NCI-H82 treated with DMSO at 0.1 percent for 48 hours (cell line): ENCODE data around the gene KIF5A.
"Not testable (repeated sequence)": the region's sequence is repeated elsewhere in the genome, so short reads cannot be mapped to it uniquely, and the experiment has no call there.

ENCODE experiments used
- DNase-seq: peaks from one replicate; lab custom pipeline; 2025; ENCODE audit not compliant: unreplicated experiment; lab: John Stamatoyannopoulos, UW

KIF5A gene

DNA sequence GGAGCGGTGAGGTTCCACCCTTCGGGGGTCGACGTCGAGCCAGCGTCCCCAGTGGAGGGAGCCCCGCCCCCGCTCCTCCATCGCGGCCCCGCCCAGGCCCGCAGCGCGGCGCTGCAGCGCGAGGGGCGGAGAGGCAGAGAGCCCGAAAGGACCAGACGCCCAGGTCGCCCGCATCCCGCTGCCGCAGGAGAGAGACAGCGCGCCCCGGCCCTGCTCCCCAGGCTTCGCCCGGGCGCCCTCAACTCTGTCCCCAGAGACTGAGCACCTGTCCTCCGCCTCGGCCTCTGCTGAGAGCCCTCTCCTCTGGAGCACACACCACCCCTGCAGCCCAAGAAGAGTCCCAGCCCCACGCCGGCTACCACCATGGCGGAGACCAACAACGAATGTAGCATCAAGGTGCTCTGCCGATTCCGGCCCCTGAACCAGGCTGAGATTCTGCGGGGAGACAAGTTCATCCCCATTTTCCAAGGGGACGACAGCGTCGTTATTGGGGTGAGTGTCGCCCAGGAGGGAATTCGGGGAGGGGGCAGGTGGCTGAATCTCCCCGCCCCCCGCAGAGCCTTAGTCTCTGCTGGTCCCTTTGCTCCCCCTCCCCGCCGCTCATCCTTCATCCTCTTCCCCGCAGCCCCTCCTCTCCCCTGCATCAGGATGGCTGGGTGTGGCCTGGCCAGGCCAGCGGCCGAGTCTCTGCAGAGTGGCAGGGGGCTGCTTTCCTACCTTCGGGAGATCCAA lies at the start of gene KIF5A:
KIF5A (plus strand) TSS at position 136 of the 732 bp plus-strand sequence; CDS start at position 364, 228 bp downstream.
- peak; percentile 10 for DNase-seq

DNA sequence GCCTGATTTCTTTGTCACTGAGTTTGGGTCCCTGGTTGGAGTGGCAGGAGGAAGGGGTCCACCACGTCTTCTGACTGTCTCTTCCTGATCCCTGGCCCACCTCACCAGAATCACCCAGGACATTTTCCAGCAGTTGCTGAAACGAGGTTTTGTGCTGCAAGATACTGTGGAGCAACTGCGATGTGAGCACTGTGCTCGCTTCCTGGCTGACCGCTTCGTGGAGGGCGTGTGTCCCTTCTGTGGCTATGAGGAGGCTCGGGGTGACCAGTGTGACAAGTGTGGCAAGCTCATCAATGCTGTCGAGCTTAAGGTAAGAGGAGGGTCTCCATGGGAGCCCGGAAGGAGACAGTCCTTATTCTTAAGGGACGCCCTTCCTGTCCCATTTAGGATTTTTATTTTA lies 49.6 kb upstream of the KIF5A start:
- no peak for DNase-seq

DNA sequence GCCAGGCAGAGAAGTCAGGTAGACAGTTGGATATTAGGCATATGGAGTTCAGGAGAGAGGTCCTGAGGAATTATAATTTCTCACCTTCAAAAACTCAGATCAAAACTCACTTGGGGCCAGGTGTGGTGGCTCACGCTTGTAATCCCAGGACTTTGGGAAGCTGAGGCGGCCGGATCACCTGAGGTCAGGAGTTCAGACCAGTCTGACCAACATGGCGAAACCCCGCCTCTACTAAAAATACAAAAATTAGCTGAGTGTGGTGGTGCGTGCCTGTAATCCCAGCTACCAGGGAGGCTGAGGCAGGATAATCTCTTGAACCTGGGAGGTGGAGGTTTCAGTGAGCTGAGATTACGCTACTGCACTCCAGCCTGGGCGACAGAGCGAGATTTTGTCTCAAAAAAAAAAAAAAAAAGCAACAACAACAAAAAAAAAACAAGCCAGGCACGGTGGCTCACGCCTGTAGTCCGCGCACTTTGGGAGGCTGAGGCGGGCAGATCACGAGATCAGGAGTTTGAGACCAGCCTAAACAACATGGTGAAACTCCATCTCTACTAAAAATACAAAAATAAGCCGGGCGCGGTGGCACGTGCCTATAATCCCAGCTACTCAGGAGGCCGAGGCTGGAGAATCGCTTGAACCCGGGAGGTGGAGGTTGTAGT lies 47.4 kb upstream of the KIF5A start:
- DNase-seq: not testable (repeated sequence)

DNA sequence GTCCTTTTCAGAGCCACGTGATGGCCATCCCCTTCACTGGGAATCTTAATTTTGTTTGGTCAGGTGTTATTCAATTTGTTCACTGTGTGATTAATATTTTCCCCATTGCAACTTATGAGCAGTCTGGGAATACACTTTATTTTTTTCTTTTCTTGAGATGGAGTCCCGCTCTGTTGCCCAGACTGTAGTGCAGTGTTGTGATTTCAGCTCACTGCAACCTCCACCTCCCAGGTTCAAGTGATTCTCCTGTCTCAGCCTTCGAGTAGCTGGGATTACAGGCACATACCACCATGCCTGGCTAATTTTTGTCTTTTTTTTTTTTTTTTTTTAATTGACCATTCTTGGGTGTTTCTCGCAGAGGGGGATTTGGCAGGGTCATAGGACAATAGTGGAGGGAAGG lies 43.3 kb upstream of the KIF5A start:
- DNase-seq: not testable (repeated sequence)

DNA sequence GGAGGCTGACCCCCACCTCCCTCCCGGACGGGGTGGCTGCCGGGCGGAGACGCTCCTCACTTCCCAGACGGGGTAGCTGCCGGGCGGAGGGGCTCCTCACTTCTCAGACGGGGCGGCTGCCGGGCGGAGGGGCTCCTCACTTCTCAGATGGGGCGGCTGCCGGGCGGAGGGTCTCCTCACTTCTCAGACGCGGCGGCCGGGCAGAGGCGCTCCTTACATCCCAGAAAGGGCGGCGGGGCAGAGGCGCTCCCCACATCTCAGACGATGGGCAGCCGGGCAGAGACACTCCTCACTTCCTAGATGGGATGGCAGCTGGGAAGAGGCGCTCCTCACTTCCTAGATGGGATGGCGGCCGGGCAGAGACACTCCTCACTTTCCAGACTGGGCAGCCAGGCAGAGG lies 42.0 kb upstream of the KIF5A start:
- not testable (repeated sequence) for DNase-seq

DNA sequence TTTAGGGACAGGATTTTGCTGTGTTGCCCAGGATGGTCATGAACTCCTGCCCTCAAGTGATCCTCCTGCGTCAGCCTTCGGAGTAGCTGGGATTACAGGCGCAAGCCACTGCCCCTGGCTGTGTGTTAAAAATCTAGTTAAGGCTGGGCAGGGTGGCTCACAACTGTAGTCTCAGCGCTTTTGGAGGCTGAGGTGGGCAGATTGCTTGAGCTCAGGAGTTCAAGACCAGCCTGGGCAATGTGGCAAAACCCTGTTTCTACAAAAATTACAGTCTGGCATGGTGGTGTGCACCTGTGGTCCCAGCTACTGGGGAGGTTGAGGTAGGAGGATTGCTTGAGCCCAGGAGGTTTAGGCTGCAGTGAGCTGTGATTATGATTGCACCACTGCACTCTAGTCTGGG lies 38.7 kb upstream of the KIF5A start:
- DNase-seq: no peak

DNA sequence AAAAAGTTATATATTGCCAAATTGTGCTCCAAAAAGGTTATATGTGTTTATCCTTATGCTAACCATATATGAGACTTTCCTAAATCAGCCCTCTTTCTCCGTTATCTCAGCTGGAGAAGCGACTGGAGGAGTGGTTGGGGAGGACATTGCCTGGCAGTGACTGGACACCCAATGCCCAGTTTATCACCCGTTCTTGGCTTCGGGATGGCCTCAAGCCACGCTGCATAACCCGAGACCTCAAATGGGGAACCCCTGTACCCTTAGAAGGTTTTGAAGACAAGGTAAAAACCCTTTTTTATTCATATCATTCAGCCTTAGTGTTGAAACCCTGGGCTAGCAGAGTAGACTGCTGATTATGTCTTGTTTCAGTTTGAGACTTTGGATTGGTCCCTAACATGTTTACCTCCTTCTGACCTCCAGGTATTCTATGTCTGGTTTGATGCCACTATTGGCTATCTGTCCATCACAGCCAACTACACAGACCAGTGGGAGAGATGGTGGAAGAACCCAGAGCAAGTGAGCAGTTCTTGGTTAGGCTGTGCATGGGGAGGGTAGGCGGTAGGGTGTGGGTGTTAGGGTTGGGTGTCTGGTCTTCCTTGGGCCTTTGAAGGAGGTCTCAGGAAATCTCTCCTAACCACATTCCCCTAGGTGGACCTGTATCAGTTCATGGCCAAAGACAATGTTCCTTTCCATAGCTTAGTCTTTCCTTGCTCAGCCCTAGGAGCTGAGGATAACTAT lies 38.1 kb upstream of the KIF5A start:
- no peak for DNase-seq

DNA sequence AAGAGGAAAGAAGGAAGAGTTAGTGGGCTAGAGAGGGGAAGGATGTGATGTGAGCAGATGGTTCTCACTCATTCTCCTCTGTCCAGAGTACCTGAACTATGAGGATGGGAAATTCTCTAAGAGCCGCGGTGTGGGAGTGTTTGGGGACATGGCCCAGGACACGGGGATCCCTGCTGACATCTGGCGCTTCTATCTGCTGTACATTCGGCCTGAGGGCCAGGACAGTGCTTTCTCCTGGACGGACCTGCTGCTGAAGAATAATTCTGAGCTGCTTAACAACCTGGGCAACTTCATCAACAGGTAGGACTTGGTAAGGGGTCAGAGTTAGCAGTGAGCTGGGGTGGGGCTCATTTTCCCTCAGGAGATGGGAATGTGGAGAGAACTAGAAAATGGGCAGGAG lies 37.2 kb upstream of the KIF5A start:
- DNase-seq: no peak

DNA sequence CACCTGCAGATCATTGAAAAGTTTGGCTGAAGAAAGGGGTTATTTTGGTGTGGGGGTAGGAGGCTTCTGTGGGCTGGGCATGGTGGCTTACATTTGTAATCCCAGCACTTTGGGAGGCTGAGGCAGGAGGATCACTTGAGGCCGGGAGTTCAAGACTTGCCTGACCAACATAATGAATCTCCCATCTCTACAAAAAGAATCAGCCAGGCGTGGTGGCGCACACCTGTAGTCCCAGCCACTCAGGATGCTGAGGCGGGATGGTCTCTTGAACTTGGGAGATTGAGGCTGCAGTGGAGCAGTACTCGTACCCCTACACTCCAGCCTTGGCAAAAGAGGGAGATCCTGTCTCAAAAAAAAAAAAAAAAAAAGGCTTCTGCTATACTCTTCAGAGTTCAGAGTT lies 36.6 kb upstream of the KIF5A start:
- DNase-seq: no peak

DNA sequence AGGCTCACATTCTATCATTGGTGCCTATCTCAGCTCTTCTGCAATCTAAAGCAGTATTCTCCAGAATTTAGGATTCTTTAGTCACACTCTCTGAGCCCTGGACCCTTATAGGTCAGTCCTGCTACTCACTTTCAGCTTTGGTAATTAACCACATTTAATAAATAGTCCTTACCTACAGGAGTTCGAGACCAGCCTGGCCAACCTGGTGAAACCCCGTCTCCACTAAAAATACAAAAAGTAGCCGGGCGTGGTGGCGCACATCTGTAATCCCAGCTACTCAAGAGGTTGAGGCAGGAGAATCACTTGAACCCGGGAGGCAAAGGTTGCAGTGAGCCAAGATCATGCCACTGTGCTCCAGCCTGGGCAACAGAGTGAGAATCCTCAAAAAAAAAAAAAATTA lies 36.2 kb upstream of the KIF5A start:
- not testable (repeated sequence) for DNase-seq

DNA sequence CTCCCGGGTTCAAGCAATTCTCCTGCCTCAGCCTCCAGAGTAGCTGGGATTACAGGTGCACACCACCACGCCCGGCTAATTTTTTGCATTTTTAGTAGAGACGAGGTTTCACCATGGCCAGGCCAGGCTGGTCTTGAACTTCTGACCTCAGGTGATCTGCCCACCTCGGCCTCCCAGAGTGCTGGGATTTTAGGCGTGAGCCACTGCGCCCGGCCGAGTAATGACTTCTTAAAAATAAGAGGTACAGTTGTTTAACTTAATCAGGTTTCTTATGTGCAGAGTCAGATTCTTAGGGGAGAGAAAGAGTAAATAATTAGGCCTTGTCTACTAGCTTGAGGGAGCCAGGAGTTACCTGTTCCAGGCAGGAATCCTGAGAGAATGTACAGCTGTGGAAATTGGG lies 35.6 kb upstream of the KIF5A start:
- not testable (repeated sequence) for DNase-seq

DNA sequence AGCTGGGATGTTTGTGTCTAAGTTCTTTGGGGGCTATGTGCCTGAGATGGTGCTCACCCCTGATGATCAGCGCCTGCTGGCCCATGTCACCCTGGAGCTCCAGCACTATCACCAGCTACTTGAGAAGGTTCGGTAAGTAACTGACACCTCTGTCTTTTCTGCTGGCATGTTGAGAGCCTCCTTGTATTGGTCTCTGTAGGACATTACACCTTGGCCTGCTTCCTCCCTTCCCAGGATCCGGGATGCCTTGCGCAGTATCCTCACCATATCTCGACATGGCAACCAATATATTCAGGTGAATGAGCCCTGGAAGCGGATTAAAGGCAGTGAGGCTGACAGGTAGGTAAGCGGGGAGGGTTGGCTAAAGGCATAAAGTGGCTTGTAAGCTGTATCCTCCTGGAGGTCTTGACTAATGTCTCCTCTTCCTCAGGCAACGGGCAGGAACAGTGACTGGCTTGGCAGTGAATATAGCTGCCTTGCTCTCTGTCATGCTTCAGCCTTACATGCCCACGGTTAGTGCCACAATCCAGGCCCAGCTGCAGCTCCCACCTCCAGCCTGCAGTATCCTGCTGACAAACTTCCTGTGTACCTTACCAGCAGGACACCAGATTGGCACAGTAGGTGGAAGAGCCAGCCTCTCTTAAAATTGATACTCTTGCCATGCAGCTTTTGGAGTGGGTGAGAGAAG lies 35.0 kb upstream of the KIF5A start:
- no peak for DNase-seq

DNA sequence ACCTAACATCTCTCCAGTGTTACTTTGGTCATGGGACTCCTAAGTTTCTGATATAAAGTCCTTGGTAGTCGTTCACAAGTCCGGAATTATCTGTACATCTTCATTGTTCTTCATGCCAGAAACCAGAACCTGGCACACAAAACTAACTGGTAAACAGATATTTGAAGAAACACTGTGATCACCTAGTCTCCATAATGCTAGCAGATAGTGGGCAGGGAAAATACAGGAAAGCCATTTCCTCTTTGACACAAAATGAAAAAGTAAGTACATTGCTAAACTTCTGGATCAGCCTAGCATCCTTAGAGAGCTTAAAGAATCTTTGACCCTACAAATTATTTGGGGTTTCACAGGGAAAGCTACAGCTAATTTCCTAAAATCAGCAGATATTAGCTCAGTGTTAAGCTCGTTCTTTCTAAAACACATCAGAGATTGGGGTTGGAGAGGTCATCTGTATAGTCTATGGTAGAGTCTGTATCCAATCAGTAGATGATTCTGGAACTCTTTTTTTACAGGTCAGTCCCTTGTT lies 34.4 kb upstream of the KIF5A start:
- no peak for DNase-seq

DNA sequence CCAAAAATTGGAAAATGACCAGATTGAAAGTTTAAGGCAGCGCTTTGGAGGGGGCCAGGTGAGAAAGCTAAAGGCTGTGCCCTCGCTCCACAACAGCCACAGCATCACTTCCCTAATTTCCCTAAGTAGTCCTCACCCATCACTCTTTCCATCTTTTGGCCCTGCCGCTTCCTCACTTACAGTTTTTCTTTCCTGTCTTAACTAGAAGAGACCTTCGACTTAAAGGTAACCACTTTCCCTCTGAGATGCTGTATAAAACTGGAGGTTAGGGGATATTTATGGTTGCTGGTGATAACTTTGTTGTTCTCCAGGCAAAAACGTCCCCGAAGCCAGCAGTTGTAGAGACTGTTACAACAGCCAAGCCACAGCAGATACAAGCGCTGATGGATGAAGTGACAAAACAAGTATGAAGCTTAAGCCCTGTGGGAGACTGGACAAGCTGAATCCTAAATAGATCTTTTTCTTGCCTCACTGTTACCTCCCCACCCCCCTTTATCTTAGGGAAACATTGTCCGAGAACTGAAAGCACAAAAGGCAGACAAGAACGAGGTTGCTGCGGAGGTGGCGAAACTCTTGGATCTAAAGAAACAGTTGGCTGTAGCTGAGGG lies 33.8 kb upstream of the KIF5A start:
- DNase-seq: no peak

DNA sequence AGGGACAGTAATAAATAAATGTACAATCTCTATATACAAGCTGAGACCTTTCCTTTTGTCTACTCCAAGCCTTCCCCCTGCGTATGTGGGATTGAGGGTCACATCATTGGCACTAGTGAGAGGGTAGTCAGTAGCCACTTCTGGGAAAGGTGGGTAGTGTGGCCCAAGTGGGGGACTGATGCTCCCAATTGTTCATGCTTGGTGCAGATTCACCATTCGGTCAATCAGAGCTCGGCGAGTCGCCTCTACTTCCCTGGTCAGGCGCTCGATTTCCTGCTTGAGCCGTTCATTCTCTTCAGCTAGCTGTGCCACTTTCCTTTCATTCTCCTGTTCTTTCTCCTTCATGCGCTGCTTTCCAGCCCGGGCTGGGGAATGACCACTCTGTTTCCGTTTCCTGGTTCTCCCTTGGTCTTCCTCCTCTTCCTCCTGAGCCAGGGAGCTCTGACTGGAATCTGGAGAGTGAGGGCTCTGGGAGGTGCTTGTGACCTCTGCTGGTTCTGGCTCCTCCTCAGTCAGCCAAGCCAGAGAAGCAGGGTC lies 33.2 kb upstream of the KIF5A start:
- no peak for DNase-seq

DNA sequence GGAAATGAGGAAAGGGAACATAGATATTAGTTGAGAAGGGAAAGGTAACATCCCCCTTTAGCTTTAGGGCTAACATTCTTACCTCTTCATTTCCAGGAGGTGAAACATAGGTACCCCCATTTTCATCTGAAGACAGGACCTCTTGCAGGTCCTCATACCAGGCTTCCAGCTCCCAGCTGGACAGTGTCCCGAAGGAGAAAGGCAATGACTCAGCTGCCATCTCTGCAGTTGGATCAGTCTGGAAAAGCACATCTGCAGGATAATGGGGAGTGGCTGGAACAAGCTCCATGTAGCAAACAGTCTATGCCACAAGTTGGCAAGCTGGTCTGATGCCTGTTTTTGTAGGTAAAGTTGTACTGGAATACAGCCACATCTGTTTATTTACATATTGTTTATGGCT lies 32.7 kb upstream of the KIF5A start:
- DNase-seq: no peak

DNA sequence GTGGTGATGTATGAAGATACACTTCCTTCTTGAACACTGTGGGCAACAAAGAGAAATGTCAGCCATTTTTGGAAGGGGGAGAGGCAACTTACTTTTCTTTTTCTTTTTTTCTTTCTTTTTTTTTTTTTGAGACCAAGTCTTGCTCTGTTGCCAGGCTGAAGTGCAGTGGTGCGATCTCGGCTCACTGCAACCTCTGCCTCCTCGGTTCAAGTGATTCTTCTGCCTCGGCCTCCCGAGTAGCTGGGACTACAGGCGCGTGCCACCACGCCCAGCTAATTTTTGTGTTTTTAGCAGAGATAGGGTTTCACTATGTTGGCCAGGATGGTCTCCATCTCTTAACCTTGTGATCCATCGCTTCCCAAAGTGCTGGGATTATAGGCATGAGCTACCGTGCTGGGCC lies 32.1 kb upstream of the KIF5A start:
- not testable (repeated sequence) for DNase-seq

DNA sequence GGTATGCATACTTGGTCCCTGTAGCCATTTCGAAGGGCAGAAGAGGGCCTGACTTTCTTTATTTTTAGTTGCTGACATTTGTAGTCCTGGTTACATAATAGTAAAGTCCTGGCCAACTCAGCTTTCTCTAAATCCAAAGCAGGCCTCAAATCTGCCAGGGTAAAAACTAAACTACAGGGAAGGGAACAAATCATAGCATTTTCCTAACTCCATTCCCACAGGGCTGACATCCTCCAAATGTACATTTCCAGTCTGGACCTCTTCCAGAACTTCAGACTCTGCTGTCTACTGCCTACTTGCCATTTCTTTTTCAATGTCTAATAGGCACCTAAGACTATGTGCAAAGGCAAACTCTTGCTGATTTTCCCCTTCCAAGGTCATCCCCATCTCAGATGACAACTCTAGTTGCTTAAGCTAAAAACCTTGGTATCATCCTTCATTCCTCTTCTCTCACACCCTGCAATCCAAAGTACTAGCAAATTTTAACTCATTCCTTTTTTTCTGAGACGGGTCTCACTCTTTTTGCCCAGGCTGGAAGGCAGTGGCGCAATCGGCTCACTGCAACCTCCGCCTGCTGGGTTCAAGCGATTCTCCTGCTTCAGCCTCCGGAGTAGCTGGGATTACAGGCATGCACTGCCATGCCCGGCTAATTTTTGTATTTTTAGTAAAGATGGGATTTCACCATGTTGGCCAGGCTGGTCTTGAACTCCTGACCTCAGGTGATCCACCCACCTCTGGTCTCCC lies 31.5 kb upstream of the KIF5A start:
- DNase-seq: no peak

DNA sequence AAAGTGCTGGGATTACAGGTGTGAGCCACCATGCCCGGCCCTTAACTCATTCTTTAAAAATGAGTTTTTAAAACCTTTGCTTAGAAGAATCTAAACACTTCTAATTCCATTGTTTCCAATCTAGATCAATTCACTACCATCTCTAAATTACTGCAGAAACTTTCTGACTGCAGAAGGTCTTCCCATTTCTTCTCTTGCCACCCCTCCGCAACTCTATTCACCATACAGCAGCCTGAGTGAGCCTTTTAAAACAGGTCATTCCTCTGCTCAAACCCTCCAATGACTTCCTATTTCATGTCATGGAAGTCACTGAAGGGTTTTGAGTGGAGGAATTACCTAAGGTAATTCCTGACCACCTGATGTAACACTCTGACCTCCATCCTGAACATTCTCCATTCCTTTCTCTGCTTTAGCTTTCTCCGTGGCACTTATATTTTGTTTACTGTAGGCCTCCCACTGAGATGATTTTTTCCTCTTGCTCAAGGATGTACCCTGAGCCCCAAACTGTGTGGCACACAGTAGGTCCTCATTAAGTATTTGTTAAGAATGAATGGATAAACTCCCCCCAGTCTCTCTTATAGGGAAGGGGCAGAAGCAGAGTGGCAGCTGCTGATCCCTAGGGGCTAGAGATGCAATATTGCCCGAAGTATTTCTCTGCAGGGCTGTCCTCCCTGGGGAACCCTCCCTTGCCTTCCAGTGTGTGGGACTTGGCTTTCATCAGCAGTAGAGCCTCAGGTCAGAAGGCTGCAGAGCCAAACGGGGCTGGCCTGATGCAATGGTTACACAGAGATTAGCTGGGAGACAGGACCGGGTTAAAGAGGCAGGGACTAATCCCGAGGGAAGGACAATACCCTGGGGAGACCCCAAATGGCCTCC lies 30.7 kb upstream of the KIF5A start:
- peak; percentile 48 for DNase-seq
